LNCAP (cell line): ENCODE results near the gene EPN1.

Experiments used
- CTCF ChIP-seq: fragments of 450-650 bp; IDR thresholded peaks from 2 replicates; pipeline ENCODE4 v1.5.1; 2017; ENCODE audit warnings: mild to moderate bottlenecking

EPN1 gene

GRCh38 chr19:55684946-55685681 lies 10.1 kb downstream of the EPN1 start:
- TF ChIP-seq CTCF, result no peak

- TF ChIP-seq CTCF, result no peak
Observed at GRCh38 chr19:55685776-55686175, 10.8 kb downstream of the EPN1 start.

- TF ChIP-seq CTCF, result no peak
Observed at GRCh38 chr19:55686311-55687050, 11.5 kb downstream of the EPN1 start.

- TF ChIP-seq CTCF, result no peak
Observed at GRCh38 chr19:55687281-55688201, 12.5 kb downstream of the EPN1 start.

- no peak for TF ChIP-seq CTCF
Observed at GRCh38 chr19:55688422-55689218, 13.6 kb downstream of the EPN1 start.

- TF ChIP-seq CTCF, result no peak
Observed at GRCh38 chr19:55689411-55690108, 14.5 kb downstream of the EPN1 start.
